Renal cortical epithelial cell (primary cell): ENCODE results near the gene PIGS. TPM values are rescaled to one million over a fixed set of nuclear protein-coding genes. Genes with fewer than 3 reads are reported as not detected.
"Not testable (repeated sequence)": the region's sequence is repeated elsewhere in the genome, so short reads cannot be mapped to it uniquely, and the experiment has no call there.

Source experiments
- DNase-seq: peaks from one replicate; pipeline ENCODE4 v3.0.0-alpha.2; 2011; ENCODE audit warnings: low read depth
- total RNA-seq: library from RNA; depleted of rRNA; stranded (reverse); fragments of >200 nt; gene quantifications from 2 replicates; pipeline ENCODE4 v1.2.3, GENCODE V29; 2014

Gene PIGS
- 70.0 and 114 TPM in 2 replicates for total RNA-seq

DNA sequence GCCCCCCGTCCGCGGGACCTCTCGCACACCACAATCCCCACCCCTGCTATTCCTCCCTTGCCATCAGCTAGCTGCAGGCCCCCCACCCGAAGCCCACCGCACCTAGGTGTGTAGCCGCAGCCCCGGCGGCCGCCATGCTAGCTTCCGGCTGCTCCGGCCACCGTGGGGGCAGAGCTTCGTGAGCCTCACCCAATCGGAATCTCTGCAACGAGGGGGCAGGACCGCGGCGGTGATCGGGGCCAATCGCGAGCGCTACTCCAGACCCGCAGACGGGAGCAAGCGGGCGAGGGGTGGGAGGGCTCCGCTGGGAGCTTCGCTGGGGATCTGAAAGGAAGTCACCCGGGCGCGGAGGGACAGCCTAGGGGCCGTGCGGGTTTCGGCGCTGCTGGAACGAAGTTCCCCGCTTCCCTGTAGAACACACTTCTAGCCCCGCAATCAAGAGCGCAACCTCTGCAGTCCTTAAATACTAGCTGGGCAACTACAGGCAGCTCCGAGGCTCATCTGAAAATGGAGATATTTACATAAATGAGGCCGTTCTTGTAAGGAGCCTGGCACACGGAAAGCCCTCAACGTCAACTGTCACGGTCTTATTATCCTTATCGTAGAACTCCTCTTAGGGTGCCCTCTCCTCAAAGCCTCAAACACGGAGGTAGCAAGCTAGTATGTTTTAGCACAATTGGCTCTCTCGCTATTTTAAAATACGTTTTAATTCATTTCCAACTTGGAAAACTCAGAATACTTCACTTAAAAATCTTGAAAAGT lies at the start of gene PIGS:
PIGS (minus strand) TSS at position 164 of the 762 bp plus-strand sequence; CDS start at position 136, 28 bp downstream.
- peak; percentile 84 for DNase-seq

DNA sequence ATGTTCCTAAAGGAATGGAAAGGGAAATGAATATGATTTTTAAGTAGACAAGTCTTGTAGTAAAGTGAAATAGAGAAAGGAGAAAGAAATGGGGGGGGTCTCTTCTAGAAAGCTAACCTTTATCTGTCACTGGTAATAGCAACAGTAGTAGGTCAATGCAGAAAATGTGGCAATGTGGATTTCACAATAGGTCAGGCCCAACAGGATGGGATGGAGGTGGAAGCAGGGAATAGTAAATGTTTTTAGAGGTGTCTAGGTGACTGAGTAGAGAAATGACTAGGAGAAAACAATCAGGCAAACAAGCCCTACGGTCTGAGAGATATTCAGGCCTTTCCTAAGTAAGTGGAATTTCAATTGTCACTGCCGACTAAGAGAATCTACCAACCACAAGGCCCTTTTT lies 48.7 kb upstream of the PIGS start:
- DNase-seq, result no peak

DNA sequence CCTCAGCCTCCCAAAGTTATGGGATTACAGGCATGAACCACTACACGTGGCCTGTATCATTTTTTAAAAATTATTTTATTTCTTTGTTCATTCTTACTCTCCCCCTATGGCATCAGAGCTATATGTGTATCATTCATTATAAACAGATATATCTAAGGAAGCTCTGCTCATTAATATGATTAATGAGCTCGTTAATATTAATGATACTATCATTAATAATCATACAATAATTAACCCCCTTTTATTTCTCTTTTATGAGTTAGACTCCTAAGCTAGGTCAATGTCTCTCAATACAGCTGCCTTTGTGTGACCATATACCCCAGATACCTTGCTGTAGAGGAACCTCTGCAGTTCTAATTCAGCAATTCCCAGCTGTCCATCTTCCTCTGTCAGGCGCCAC lies 47.1 kb upstream of the PIGS start:
- DNase-seq, result no peak

DNA sequence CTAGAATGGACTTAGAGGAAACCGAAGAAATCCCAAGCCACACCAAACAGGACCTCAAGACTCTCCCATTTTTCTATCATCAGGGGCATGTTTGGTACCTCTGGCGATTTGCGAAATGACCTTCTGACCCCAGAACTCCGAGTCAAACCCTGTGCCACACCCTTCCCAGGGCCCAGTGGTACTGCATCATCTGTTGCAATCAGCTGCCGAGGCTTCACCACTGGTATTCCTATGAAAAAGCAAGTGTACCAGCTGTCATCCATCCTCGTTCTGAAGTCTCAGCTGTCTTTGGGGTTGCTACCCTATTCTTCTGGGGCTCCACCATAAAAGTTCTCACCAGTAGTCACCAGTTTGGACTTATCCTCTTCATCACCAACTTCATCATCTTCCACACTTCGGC lies 45.0 kb upstream of the PIGS start:
- DNase-seq, result no peak

DNA sequence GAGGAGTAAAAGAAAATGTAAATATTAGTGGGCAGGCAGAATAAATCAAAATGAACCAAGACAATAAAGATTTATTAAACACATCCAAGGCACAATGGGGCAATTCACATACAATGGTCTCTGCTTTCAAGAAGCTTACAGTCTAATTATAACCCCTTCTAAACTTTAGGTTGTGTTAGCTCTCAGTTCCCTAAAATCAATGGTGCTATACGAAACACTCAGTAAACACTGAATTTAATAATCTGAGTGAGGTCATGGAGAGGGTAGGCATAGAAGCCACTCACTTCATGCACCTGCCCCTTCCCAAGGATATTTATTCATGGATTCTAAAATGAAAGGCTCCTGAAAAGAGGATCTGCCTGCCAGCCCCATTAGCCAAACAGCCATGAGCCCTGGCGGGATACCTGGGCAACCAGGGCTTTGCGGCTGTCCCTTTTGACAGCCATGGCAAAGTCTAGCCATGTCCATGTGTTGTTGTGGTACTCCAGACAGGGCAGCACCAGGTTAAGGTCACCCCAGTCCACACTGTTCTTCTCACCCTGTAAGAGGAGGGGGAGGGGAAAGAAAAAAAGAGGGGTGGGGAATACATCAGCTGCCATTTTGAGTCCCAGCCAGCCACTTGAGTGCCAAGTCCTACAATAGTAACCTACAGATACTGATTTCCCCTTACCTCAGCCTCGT lies 44.1 kb upstream of the PIGS start:
- DNase-seq, result no peak

DNA sequence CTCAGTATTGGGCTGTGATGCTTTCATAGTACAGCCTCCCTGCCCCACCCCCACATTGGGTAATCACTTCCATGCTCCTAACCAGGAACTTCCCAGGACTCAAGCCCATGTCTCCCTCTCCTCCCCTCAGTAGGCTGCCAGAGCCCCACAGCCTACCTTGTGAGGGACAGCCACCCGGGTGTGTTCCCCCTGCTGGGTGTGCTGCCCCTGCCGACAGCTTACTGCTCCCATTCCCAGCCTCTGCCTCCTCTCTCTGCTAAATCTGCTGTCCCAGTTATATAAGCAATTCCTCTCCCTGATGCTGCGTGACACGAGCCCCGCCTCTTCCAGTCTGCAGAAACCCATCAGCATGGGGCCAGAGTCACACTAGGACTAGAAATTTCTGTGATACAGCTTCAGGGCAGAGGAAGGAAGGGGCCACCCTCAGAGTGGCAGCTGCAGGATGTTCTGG lies 42.6 kb upstream of the PIGS start, which contains the start of gene RSKR:
RSKR (minus strand) TSS at position 255 of the 451 bp plus-strand sequence; CDS start at position 231, 24 bp downstream.
- DNase-seq, result no peak

DNA sequence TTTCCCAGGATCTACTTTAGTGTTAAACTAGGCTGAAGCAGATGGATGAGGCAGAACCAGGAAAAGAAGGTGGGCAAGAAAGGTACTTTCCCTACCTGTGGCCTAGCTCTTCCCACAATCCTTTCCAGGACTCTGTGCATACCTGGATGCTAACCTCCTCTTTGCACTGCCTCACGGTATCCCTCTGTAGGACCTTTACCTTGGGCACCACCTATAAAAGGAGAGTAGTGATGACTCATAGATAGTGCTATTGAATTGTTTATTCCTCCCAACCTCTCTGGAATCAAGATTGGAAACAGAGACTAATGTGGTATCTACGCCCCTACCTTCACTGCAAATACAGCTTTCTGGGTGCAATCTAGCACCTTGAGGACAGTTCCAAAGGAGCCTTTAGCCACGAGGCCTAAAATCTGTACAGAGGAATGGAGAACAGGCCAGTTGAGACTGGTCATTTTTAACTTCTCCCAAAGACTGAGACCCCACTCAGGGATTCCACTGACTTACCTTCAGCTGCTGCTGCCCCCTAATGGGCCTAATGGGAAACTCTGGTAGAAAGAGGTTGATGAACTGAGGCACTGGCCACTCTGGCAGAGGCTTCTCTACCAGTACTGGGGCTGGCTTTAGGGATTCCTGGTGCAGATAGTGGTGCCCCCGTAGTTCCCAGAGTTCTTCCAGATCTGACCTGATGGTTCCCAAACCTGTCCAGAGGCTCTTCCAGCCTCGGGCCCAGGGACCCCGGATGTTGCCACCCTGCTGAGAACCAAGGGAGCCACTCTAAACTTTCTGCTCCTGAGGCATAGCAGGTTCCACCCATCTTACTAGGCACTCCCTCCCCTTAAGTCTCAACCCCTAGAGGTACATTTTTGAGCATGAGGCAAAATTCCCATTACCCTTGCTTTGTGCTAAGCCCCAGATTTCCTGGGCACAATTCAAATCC lies 41.9 kb upstream of the PIGS start:
- DNase-seq, result peak; percentile 18

DNA sequence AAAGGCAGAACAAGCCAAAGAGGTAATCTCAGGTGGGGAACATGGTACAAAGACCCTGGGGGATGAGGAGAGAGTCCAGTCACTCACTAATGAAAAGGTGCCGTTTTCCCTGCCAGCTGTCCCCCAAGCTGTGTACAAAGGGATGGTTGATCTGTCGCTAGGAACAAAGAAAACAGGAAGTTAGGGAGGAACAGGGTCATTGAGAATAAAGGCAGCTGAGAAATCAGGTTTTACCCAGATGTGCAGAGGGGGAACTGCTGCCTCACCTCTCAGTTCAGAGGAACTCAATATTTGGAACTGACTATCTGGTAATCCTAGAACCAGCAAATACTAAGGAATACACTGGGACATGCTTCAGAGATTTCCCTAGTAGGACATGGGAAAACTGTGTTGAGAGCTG lies 41.2 kb upstream of the PIGS start:
- no peak for DNase-seq

DNA sequence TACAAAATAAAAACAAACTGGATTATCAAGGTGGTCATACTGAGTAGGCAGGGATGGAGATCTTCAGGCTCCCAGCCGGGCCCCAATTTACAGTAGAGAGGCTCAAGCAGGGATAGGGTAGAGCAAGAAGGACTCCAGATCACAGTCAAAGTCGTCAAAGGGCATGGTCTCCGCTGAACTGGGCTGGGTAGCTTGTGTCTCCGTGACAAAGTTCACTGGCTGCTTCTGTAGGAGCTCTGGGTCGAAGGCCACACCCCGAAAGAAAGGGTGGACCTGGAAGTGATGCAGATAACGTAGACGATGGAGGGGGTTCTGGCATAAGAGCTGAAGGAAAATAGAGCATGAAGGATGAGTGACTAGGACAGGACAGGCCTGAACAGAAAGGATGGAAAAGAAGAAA lies 39.1 kb upstream of the PIGS start:
- DNase-seq, result no peak

DNA sequence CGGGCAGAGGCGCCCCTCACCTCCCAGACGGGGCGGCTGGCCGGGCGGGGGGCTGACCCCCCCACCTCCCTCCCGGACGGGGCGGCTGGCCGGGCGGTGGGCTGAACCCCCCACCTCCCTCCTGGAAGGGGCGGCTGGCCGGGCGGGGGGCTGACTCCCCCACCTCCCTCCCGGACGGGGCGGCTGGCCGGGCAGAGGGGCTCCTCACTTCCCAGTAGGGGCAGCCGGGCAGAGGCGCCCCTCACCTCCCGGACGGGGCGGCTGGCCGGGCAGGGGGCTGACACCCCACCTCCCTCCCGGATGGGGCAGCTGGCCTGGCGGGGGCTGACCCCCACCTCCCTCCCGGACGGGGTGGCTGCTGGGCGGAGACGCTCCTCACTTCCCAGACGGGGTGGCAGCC lies 32.7 kb upstream of the PIGS start:
- DNase-seq, result not testable (repeated sequence)

DNA sequence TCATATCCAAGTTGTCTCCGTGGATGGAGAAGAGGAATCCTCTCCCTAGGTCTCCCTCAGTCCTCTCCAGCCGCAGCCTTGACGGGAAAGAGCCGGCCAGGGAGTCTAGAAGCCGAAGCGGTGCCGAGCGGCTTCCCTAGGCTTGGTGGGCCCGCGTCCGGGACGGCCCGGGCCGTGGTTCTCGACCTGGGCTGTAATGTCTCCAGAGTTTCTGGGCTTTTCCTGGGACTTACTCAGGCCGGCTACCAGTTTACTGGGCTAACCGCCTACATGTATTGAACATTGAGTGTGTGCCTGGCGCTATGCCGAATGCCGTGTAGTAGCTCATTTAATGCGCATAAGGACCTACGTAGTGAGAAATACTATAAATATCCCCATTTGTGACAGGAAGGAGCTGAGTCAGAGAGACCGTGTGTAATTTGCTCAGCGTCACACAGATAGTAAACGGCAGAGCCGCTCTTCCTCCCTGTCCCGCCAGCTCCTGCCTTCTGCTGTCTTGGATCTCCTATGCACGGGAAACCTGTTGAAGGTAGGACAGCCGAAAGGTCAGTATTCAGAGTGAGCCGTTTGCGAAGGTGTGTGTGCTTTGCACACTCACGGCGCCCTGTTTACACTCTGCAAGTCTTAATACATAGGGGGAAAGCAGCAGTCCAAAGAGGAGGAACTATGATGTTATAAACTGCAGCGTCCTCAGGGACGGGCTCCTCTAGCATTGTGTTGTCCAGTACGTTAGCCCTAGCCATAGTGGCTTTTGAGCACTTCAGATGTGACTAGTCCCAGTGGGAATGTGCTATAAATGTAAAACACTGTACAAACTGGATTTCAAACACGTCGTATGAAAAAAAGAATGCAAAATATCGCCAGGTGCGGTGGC lies 28.2 kb upstream of the PIGS start:
- peak; percentile 73 for DNase-seq

DNA sequence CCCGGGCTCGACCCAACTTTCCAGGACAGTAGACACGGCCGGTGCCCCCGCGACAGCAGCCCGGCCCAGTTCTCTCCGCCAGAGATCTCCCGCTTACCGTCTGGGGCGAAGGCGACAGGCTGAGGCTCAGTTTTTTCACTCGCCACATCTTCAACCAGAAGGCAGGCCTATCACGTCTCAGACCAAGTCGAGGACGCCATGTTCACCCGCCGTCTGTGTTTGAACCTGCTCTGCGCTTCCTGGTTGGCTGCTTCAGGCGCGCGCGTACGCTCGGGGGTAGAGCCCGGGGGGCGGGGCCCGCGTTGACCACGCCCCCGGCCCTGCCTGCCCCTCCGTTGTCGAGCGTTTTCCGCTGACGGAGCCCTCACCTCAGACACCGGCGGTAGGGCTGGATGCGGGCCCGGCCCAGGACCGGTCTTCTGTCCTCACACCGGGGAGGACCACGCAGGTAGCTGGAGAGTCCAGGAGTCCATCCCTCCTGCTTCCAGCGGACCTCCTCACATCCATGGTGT lies 27.5 kb upstream of the PIGS start, which contains the start of gene SPAG5:
SPAG5 (minus strand) TSS at position 227 of the 512 bp plus-strand sequence; CDS start at position 148, 79 bp downstream.
- peak; percentile 80 for DNase-seq

DNA sequence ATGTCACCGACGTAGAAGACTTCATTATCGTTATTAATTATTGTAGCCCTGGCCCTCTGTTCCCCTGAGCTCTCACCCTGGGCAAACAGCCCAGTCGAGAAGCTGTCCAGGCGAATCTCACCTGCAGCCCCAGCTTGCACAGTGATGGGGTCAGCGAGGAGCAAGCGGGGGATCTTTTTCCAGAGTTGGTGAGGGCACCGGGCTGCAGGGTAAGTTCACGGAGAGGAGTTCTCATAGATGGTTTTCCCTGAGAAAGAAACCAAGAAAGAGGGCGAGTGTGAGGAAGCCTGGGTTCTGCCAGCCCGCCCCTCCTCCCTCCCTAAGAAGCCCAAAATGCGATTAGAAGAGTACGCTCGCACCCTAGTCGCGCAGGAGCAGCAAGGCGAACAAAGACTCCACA lies 27.1 kb upstream of the PIGS start:
- no peak for DNase-seq

DNA sequence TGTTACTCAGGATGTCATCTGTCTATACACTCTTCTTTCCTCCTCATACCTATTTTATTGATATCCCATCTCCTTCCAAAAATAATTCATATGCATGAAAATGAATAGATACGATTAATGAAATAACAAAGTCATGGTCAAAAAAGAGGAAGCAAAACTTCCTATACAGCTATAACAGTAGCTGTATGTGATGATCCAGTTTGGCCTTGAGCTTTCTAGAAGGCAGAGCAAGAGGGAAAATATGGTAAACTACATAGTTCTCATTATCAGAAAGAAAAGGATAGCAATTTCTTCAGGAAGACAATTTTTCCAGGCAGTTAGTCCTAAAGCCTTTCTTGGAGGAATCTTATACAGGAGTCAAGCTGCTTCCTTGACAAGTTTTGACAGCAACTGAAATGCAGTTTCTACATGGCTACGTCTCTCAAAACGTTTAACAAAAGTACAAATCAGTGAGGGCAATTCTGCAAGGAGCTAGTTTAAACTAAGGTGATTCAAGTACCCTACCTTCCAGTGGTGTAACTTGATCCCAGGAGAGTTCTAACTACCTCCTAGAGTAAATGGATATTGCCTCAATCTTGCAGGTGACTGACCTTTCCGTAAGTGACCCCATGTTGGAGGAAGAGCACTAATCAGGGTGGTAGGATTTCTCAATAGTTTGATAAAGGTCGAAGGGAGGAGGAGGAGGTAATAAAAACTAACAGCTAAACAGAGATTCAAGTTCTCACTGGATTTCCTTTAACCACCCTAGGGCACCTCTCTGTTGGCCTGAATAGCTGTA lies 26.5 kb upstream of the PIGS start:
- peak; percentile 26 for DNase-seq

DNA sequence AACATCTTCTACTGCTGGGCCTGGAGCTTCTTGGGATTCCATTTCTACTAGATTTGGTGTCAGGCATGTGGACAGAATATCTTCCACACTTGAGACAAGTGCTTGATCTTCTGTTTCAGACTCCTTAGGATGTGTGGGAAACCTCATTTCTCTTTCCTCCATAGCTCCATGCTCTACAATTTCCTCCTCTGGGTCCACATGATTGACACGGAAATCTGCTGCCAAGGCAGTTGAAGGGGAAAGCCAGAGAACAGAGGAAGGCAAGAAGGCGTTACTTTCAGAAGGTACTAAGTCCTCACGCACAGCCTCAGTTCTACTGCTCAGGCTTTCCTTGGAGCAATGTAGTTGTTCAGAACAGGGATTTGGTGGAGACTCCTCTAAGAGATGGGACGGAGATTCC lies 20.9 kb upstream of the PIGS start:
- no peak for DNase-seq

DNA sequence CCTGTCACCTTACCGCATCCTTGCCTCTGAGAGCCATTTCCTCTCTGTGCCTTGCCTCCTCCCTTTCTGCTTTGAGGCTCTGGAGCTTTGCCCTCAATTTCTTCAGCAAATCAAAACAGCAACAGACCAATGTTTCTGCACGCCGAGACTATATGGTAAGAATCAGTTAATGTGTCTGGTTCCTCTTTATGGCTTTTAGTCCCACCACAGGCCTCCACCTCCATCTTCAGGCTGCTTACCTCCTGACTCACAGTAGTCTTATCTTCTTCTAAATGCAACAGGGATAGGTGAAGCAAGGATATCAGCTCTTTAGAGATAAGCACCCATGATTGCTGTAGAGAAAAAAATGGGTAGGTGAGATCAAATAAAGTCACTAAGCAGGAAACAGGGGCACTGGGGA lies 14.5 kb upstream of the PIGS start:
- DNase-seq, result no peak

DNA sequence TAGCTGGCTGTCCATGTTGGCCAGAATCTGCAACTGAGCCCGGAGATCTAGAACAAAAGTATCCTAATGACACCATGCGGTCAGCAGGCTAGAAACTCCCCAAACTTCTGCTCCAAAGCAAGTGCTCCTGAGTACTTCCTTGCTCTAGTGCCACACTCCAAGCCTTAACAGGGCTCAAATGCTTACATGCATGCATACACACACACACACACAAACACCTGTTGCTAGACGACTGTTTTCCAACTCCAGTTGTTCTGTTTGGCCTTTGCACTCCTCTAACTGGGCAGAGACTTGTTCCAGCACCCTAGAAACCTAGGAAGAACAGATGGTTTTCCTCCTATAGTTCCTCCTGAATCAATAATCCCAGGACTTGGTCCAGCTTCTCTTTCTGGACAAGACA lies 13.1 kb upstream of the PIGS start:
- DNase-seq, result no peak

DNA sequence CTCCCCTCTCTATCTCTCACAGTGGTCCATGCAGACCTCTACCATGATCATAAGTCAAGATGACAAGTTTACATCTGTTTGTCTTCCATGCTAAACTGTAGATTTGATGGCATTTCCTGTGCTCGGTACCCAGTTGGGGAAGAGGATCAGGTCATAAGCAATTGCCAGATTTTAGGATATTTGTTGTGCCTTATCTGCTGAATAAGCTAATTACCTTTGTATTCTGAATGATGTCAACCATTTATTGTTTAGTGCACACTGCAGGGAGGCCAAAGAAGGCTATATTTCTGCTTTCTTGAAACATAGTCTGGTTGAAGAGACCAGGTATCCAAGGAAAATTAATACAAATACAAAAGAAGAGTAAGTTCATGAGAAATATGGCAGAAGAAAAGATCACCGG lies 11.2 kb upstream of the PIGS start:
- no peak for DNase-seq

DNA sequence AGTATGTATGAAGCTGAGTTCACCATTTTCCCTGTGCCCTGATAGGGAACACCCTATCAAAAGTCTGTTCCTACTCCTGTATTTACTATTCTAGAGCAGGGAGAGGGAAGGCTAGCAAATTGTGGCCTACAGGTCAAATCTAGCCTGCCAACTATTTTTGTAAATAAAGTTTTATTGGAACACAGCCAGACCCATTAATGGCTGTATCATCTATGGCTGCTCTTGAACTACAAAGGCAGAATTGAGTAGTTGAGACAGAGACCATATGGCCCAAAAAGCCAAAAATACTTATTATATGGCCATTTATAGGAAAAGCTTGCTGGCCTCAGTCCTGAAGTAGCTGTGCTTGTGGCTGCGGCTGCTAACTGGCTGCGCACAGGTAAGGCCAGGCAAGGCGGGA lies 9.6 kb upstream of the PIGS start:
- DNase-seq, result no peak

DNA sequence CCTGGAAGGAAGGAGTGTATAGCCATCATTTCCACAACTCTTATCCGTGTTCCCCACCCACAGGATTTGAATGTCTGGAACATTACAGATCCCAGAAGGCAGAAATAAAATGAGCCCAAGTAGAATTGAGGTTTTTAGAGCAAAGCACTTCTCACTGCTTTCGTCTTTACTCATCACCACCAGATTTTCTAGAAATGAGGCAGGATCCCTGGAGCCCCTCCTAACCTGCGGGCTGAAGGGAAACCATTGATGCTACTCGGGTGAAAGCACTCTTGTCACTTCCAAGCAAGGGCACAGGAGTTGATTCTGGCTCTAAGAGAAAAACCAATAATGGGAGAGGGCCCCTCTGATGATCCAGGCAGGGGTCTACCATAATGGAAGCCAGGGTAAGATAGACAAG lies 8.2 kb upstream of the PIGS start:
- DNase-seq, result no peak
